Erythroblast (primary cell): Measurements from ENCODE around the gene ALS2CL.

Experiments used
- GATA1 ChIP-seq: IDR thresholded peaks from 2 replicates; pipeline ENCODE4 v1.6.1; 2011; ENCODE audit warnings: low read depth, mild to moderate bottlenecking, control low read depth, low read length, moderate library complexity
- POLR2A ChIP-seq: IDR thresholded peaks from 2 replicates; pipeline ENCODE4 v1.6.1; 2011; ENCODE audit warnings: mild to moderate bottlenecking, low read length

GRCh38 chr3:46678280-46678679 lies 15.2 kb downstream of the ALS2CL start:
- TF ChIP-seq POLR2A (no peak), GATA1 (no peak)
